SU-DHL-6 (cell line): ENCODE results near the gene ITGA1.

Experiments used
- EZH2phosphoT487 ChIP-seq: fragments of 200-600 bp; sonication (generic), shearing (Covaris generic); conservative IDR thresholded peaks from 2 replicates; pipeline ENCODE4 v1.6.1; 2018; ENCODE audit warnings: mild to moderate bottlenecking, antibody characterized with exemption, low read length, moderate library complexity, mixed read lengths
- TF ChIP-seq, protein P1 (sequence below): fragments of 200-600 bp; sonication (generic); IDR thresholded peaks from one replicate; pipeline ENCODE4 v1.5.1; 2017; ENCODE audit warnings: antibody characterized with exemption, mild to moderate bottlenecking, low read length, moderate library complexity; ENCODE audit not compliant: insufficient read depth, poor library complexity, severe bottlenecking

DNA sequence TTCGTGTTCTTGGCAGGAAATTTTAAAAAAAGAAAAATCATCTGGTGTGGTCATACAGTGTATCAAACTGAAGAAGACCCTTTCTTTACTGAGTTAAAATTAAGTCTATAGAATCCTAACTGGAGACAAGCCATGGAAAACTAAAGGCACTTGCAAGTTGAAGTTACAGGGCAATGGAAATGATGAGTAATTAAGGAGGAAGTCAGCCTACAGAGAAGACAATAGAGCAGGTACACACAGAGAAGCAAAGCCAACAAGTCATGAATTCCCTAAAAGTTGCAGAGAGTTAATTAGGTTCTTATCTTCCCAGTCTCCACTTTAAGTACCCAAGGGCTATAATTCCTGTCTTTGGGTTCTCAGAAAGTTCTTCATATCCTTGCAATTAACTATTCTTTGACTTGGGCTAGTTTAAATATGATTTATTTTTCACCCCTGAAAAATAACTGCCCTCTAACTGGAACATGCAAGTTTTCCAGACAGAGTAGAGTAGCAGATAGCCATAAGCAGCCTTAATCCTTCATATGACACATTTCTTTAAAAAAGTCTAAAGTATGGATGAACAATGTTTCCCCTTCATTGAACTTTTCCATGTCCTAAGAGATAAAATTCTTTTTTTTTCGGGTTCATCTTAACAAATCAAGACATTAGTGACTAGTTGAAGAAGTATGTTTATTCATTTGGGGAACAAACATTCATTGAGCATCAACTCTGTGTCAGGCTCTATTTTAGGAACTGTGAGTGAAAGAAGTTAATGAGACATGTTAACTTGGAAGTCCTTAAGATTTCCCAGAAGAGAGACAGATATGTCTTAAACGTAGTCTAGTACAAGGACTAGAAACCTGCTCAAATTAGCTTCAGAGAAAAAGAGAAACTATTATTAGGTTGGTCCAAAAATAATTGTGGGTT lies 196.3 kb downstream of the ITGA1 start:
- TF ChIP-seq, protein P1, sequence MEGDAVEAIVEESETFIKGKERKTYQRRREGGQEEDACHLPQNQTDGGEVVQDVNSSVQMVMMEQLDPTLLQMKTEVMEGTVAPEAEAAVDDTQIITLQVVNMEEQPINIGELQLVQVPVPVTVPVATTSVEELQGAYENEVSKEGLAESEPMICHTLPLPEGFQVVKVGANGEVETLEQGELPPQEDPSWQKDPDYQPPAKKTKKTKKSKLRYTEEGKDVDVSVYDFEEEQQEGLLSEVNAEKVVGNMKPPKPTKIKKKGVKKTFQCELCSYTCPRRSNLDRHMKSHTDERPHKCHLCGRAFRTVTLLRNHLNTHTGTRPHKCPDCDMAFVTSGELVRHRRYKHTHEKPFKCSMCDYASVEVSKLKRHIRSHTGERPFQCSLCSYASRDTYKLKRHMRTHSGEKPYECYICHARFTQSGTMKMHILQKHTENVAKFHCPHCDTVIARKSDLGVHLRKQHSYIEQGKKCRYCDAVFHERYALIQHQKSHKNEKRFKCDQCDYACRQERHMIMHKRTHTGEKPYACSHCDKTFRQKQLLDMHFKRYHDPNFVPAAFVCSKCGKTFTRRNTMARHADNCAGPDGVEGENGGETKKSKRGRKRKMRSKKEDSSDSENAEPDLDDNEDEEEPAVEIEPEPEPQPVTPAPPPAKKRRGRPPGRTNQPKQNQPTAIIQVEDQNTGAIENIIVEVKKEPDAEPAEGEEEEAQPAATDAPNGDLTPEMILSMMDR: no peak
- no peak for TF ChIP-seq EZH2phosphoT487
